OCI-M2 (cell line): ENCODE data around the gene HEXIM1.

ENCODE experiments used
- DNase-seq: peaks from one replicate; lab custom pipeline; 2025; ENCODE audit not compliant: unreplicated experiment; lab: John Stamatoyannopoulos, UW

Gene HEXIM1

GRCh38 chr17:45129426-45129939 is 18.8 kb upstream of the HEXIM1 start:
- DNase-seq: no peak

GRCh38 chr17:45129940-45130680 is 18.2 kb upstream of the HEXIM1 start:
- no peak for DNase-seq

- no peak for DNase-seq
Observed at GRCh38 chr17:45130681-45131615, 17.3 kb upstream of the HEXIM1 start.

- DNase-seq: no peak
Observed at GRCh38 chr17:45131616-45132319, 16.5 kb upstream of the HEXIM1 start.

- DNase-seq: no peak
Observed at GRCh38 chr17:45132320-45132571, 16.0 kb upstream of the HEXIM1 start, which contains the start of gene PLCD3. Gene PLCD3, minus strand, starts transcription at chr17:45132515. Its CDS starts 105 bp downstream, at chr17:45132410.

GRCh38 chr17:45132572-45133463 is 15.5 kb upstream of the HEXIM1 start:
- no peak for DNase-seq

- DNase-seq: no peak
Observed at GRCh38 chr17:45135192-45135977, 12.9 kb upstream of the HEXIM1 start, which contains the start of gene ACBD4. Gene ACBD4, plus strand, starts transcription at chr17:45135687. Its CDS starts 458 bp downstream, at chr17:45136145.

- no peak for DNase-seq
Observed at GRCh38 chr17:45135978-45136791, 12.1 kb upstream of the HEXIM1 start.

- DNase-seq: no peak
Observed at GRCh38 chr17:45136846-45137560, 11.3 kb upstream of the HEXIM1 start.

GRCh38 chr17:45137561-45138305 is 10.5 kb upstream of the HEXIM1 start:
- no peak for DNase-seq

- DNase-seq: no peak
Observed at GRCh38 chr17:45138911-45139532, 9.3 kb upstream of the HEXIM1 start.

- no peak for DNase-seq
Observed at GRCh38 chr17:45139533-45139920, 8.7 kb upstream of the HEXIM1 start.

GRCh38 chr17:45143094-45143670 is 5.1 kb upstream of the HEXIM1 start:
- no peak for DNase-seq

- no peak for DNase-seq
Observed at GRCh38 chr17:45143767-45144198, 4.5 kb upstream of the HEXIM1 start.

- DNase-seq: no peak
Observed at GRCh38 chr17:45144199-45145034, 3.9 kb upstream of the HEXIM1 start.

GRCh38 chr17:45145035-45145389 is 3.3 kb upstream of the HEXIM1 start:
- no peak for DNase-seq
